H9 (cell line): ENCODE measurements around the gene TMEM213. TPM values are rescaled to one million over a fixed set of nuclear protein-coding genes. Genes with fewer than 3 reads are reported as not detected.

Source experiments
- DNase-seq: peaks from one replicate; pipeline ENCODE4 v3.0.0-alpha.2; 2017
- H2AFZ ChIP-seq: one replicate; pipeline ENCODE4 v1.6.1; 2013; ENCODE audit warnings: mild to moderate bottlenecking, low read length, control low read depth, moderate library complexity
- H2AK5ac ChIP-seq: 2 replicates; pipeline ENCODE4 v1.6.1; 2013; ENCODE audit warnings: low read length, control low read depth, mixed read lengths; ENCODE audit not compliant: insufficient read length
- H2BK120ac ChIP-seq: one replicate; pipeline ENCODE4 v1.6.1; 2013; ENCODE audit warnings: low read depth, mild to moderate bottlenecking, low read length, control low read depth, inconsistent platforms; ENCODE audit not compliant: poor library complexity, severe bottlenecking
- H2BK12ac ChIP-seq: 2 replicates; pipeline ENCODE4 v1.6.1; 2013; ENCODE audit warnings: low read length, control low read depth, mixed read lengths, low read depth; ENCODE audit not compliant: insufficient read length
- H2BK15ac ChIP-seq: 2 replicates; pipeline ENCODE4 v1.6.1; 2013; ENCODE audit warnings: low read depth, low read length, control low read depth
- H2BK20ac ChIP-seq: one replicate; pipeline ENCODE4 v1.6.1; 2013; ENCODE audit warnings: low read depth, mild to moderate bottlenecking, low read length, control low read depth, inconsistent platforms; ENCODE audit not compliant: poor library complexity, severe bottlenecking
- H2BK5ac ChIP-seq: 2 replicates; pipeline ENCODE4 v1.6.1; 2013; ENCODE audit warnings: low read length, control low read depth, mixed read lengths; ENCODE audit not compliant: insufficient read length
- H3K14ac ChIP-seq: 2 replicates; pipeline ENCODE4 v1.6.1; 2013; ENCODE audit warnings: low read length, control low read depth; ENCODE audit not compliant: insufficient read depth
- H3K18ac ChIP-seq: 2 replicates; pipeline ENCODE4 v1.6.1; 2013; ENCODE audit warnings: low read depth, mild to moderate bottlenecking, mixed read lengths, low read length, control low read depth; ENCODE audit not compliant: insufficient read length
- H3K23ac ChIP-seq: 2 replicates; pipeline ENCODE4 v1.6.1; 2013; ENCODE audit warnings: low read length, control low read depth, mixed read lengths, low read depth; ENCODE audit not compliant: insufficient read length
- H3K23me2 ChIP-seq: 2 replicates; pipeline ENCODE4 v1.6.1; 2013; ENCODE audit warnings: low read depth, mild to moderate bottlenecking, mixed read lengths, low read length, control low read depth; ENCODE audit not compliant: insufficient read length, poor library complexity, severe bottlenecking
- H3K27ac ChIP-seq: 2 replicates; pipeline ENCODE4 v1.5.1; 2013; ENCODE audit warnings: low read length, control low read depth, mixed read lengths, low read depth; ENCODE audit not compliant: insufficient read length
- H3K27me3 ChIP-seq: 2 replicates; pipeline ENCODE4 v1.6.1; 2013; ENCODE audit warnings: low read length, control low read depth, inconsistent platforms; ENCODE audit not compliant: insufficient read depth
- H3K4ac ChIP-seq: 2 replicates; pipeline ENCODE4 v1.6.1; 2013; ENCODE audit warnings: low read depth, mild to moderate bottlenecking, control low read depth, inconsistent platforms, low read length, moderate library complexity
- H3K4me1 ChIP-seq: 2 replicates; pipeline ENCODE4 v1.6.1; 2013; ENCODE audit warnings: low read length, control low read depth, inconsistent platforms; ENCODE audit not compliant: insufficient read depth
- H3K4me2 ChIP-seq: 2 replicates; pipeline ENCODE4 v1.6.1; 2013; ENCODE audit warnings: low read length, control low read depth, mixed read lengths; ENCODE audit not compliant: insufficient read length, insufficient read depth
- H3K56ac ChIP-seq: 2 replicates; pipeline ENCODE4 v1.6.1; 2013; ENCODE audit warnings: low read depth, mild to moderate bottlenecking, mixed read lengths, low read length, control low read depth; ENCODE audit not compliant: insufficient read length
- H3K79me1 ChIP-seq: 2 replicates; pipeline ENCODE4 v1.6.1; 2013; ENCODE audit warnings: low read depth, mild to moderate bottlenecking, moderate library complexity, low read length, control low read depth, inconsistent platforms; ENCODE audit not compliant: insufficient read depth, poor library complexity, severe bottlenecking
- H3K79me2 ChIP-seq: 2 replicates; pipeline ENCODE4 v1.6.1; 2013; ENCODE audit warnings: low read length, control low read depth, inconsistent platforms; ENCODE audit not compliant: insufficient read depth
- H3K9ac ChIP-seq: 2 replicates; pipeline ENCODE4 v1.6.1; 2013; ENCODE audit warnings: low read length, control low read depth, mixed read lengths; ENCODE audit not compliant: insufficient read length; ENCODE audit errors: extremely low read depth
- H3K9me3 ChIP-seq: one replicate; pipeline ENCODE4 v1.6.1; 2013; ENCODE audit warnings: low read depth, low read length, inconsistent platforms; ENCODE audit not compliant: control insufficient read depth
- H3T11ph ChIP-seq: one replicate; pipeline ENCODE4 v1.6.1; 2013; ENCODE audit warnings: mild to moderate bottlenecking, low read length, control low read depth, inconsistent platforms
- H4K20me1 ChIP-seq: one replicate; pipeline ENCODE4 v1.6.1; 2013; ENCODE audit not compliant: control insufficient read depth, insufficient read length, insufficient read depth
- H4K5ac ChIP-seq: 2 replicates; pipeline ENCODE4 v1.6.1; 2013; ENCODE audit warnings: low read depth, mild to moderate bottlenecking, mixed read lengths, low read length, control low read depth; ENCODE audit not compliant: insufficient read length
- H4K8ac ChIP-seq: replicated peaks from 2 replicates; pipeline ENCODE4 v1.6.1; 2013; ENCODE audit warnings: low read length, control low read depth, mixed read lengths, low read depth; ENCODE audit not compliant: insufficient read length
- H4K91ac ChIP-seq: 2 replicates; pipeline ENCODE4 v1.6.1; 2013; ENCODE audit warnings: low read depth, mild to moderate bottlenecking, moderate library complexity, mixed read lengths, low read length, control low read depth; ENCODE audit not compliant: insufficient read length
- H3K27ac Mint-ChIP-seq, 3 experiments: 2 replicates in 2 of 3; 3 replicates in 1 of 3; pipeline ENCODE4 v1.8.0; 2020 to 2021; ENCODE audit warnings: mixed read lengths in 3 of 3, mild to moderate bottlenecking in 1 of 3, moderate library complexity in 1 of 3
- H3K27me3 Mint-ChIP-seq: 2 replicates; pipeline ENCODE4 v1.8.0; 2021; ENCODE audit warnings: low read depth, mild to moderate bottlenecking, moderate library complexity, mixed read lengths
- H3K36me3 Mint-ChIP-seq, 3 experiments: 2 replicates in 2 of 3; 3 replicates in 1 of 3; pipeline ENCODE4 v1.8.0; 2020 to 2021; ENCODE audit warnings: low read depth in 3 of 3, mixed read lengths in 3 of 3; ENCODE audit not compliant: insufficient read depth in 1 of 3
- H3K4me1 Mint-ChIP-seq, 2 experiments: 2 replicates each; pipeline ENCODE4 v1.8.0; 2020; ENCODE audit warnings: mixed read lengths in 2 of 2
- H3K4me3 Mint-ChIP-seq, 2 experiments: 2 replicates in 1 of 2; 3 replicates in 1 of 2; pipeline ENCODE4 v1.8.0; 2020 to 2021; ENCODE audit warnings: mild to moderate bottlenecking in 2 of 2, mixed read lengths in 2 of 2, moderate library complexity in 1 of 2
- H3K9me3 Mint-ChIP-seq, 2 experiments: 2 replicates in 1 of 2; 3 replicates in 1 of 2; pipeline ENCODE4 v1.8.0; 2020; ENCODE audit warnings: mild to moderate bottlenecking in 2 of 2, mixed read lengths in 2 of 2, moderate library complexity in 1 of 2
- CTCF ChIP-seq: fragments of 200-600 bp; sonication (generic); conservative IDR thresholded peaks from 3 replicates; pipeline ENCODE4 v1.8.0; 2021; ENCODE audit warnings: antibody characterized with exemption, mild to moderate bottlenecking
- WGBS: extraction: QIAGEN DNeasy Blood & Tissue Kit; methylation state at CpG from one replicate; pipeline ENCODE4 v1.1.7; 2013; ENCODE audit warnings: missing lambda C conversion rate, low lambda C conversion rate, mixed read lengths; ENCODE audit not compliant: insufficient read length; ENCODE audit errors: extremely low coverage; 5-methylcytosine and 5-hydroxymethylcytosine counted together
- total RNA-seq: library from RNA; stranded (reverse); gene quantifications from 2 replicates; pipeline ENCODE4 v1.2.1, GENCODE V29; 2021

Gene TMEM213
- total RNA-seq, 1 experiment from 2014 or later = 0.22 TPM

GRCh38 chr7:138885383-138886147 is 87.8 kb downstream of the TMEM213 start:
- Histone ChIP-seq H3K79me2 (no peaks in the 10 kb centered on the region), H4K5ac (no peak overlapping the region), H2BK15ac (no peak overlapping the region), H2AK5ac (no peak overlapping the region), H3K18ac (no peak overlapping the region), H2BK5ac (no peak overlapping the region), H3K56ac (no peak overlapping the region), H3K79me1 (no peaks in the 10 kb centered on the region), H3K27me3 (no peaks in the 10 kb centered on the region), H3K23me2 (no peaks in the 10 kb centered on the region), H4K8ac (no peak overlapping the region), H2BK12ac (no peak overlapping the region), H3K9me3 (no peaks in the 10 kb centered on the region), H3K4me1 (no peaks in the 10 kb centered on the region), H4K20me1 (no peaks in the 10 kb centered on the region), H2AFZ (no peak overlapping the region), H2BK20ac (no peak overlapping the region), H3K4me2 (no peak overlapping the region), H4K91ac (no peak overlapping the region), H3K23ac (no peak overlapping the region), H3K9ac (no peak overlapping the region), H3T11ph (no peak overlapping the region), H3K27ac (no peak overlapping the region), H2BK120ac (no peak overlapping the region), H3K14ac (no peak overlapping the region), H3K4ac (no peak overlapping the region)
- no peaks in the 10 kb centered on the region for H3K27me3 Mint-ChIP-seq
- WGBS = no CpG with 5 or more reads among the region's 13 CpGs
- peaks cover 6 to 10% of the 10 kb centered on the region in 2 experiments; a peak in 3 of 4 replicates for H3K4me1 Mint-ChIP-seq
- no peak for DNase-seq
- no peaks in the 10 kb centered on the region for H3K9me3 Mint-ChIP-seq
- H3K36me3 Mint-ChIP-seq = peaks cover 10 to 15% (median 13%) of the 10 kb centered on the region in 3 experiments; a peak in 6 of 7 replicates
- peak overlapping the region in 2 of 3 experiments; percentile 58 to 59; a peak in 2 of 7 replicates for H3K27ac Mint-ChIP-seq
- no peak overlapping the region for H3K4me3 Mint-ChIP-seq
- TF ChIP-seq CTCF = peak; percentile 40; the same call in 2 of the 3 replicates
